Body of pancreas (tissue), 4 donors: ENCODE measurements around the gene CSPG4.

ENCODE experiments used
- CTCF ChIP-seq, 7 experiments: fragments of 450-650 bp in 4 of 7; fragments of 200-600 bp in 3 of 7; sonication (generic) in 3 of 7; IDR thresholded peaks; one replicate each; pipeline ENCODE4 v1.5.1; 2016 to 2019; ENCODE audit warnings: antibody characterized with exemption in 7 of 7
- POLR2A ChIP-seq, 3 donors: fragments of 450-650 bp; IDR thresholded peaks; one replicate each; pipeline ENCODE4 v1.6.1; 2016; ENCODE audit warnings: antibody characterized with exemption in 3 of 3, mild to moderate bottlenecking in 2 of 3

DNA sequence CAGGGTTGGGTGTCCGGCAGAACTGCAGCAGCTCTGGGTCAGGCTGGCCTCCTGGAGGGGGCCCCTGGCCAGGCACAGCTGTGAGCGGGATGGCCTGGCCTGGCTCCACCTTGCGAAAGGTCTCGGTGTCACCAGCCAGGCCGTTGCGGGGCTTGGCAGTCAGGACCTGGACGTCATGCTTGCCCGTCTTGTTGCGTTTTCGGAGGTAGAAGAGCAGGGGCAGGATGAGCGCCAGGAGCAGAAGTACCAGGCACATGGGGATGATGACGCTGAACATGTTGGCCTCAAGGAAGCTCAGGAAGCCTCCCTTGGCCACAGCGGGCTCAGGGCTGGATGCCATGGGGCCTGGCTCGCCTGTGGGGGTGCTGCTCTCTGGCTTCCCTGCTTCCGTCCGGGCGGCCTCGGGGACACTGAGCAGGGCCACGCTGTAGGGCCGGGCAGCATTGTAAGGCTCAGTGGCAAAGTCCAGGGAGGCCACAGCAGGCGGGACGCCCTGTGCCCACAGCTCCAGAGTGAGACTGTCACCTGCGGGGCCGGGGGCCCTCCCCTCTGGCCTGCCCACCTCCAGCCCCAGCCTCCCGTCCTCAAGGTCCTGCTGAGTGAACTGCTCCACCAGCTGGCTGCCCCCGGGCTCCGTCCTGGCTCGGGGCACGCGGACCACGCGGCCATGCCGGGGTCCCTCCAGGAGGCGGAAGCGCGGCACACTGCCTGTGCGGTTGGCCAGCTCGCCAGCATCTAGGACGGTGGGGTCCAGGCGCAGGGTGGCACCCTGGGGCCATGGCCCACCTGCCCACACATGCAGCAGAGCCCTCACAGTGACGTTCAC, 36.9 kb downstream of the CSPG4 start:
- TF ChIP-seq CTCF (IDR thresholded peaks at IDR 0.05) (no peak), POLR2A (IDR thresholded peaks at IDR 0.05) (no peak)
